A673 (cell line): ENCODE data around the gene POLG2. TPM values are rescaled to one million over a fixed set of nuclear protein-coding genes. Genes with fewer than 3 reads are reported as not detected.
"Not testable (repeated sequence)": the region's sequence is repeated elsewhere in the genome, so short reads cannot be mapped to it uniquely, and the experiment has no call there.

Experiments used
- BruUV-seq: library from RNA; stranded (reverse); fragments of 400-500 nt; replicated peaks from 2 replicates; lab custom pipeline; 2021; lab: Mats Ljungman, UMichigan
- CTCF ChIA-PET: fragments of 300-600 bp; sonication (Branson Sonifier 250); formaldehyde crosslinking; loops from one replicate; lab custom pipeline; 2022; ENCODE audit warnings: antibody characterized with exemption; lab: Charles Lee
- POLR2A ChIA-PET: fragments of 300-600 bp; sonication (Branson Sonifier 250); formaldehyde crosslinking; loops from one replicate; lab custom pipeline; 2022; ENCODE audit warnings: antibody characterized with exemption; ENCODE audit not compliant: low non-redundant PET; lab: Charles Lee
- DNase-seq: peaks from one replicate; pipeline ENCODE4 v3.0.0-alpha.2; 2015; ENCODE audit warnings: low spot score
- H3K27ac ChIP-seq: fragments of 200-600 bp; sonication (generic); 2 replicates; pipeline ENCODE4 v1.5.1; 2016; ENCODE audit warnings: mixed run types, low read depth, mild to moderate bottlenecking, mixed read lengths, antibody characterized with exemption, low read length; ENCODE audit not compliant: poor library complexity, severe bottlenecking
- H3K27me3 ChIP-seq: fragments of 200-600 bp; sonication (generic); replicated peaks from 2 replicates; pipeline ENCODE4 v1.6.1; 2017; ENCODE audit warnings: mixed run types, low read depth, mild to moderate bottlenecking, mixed read lengths, antibody characterized with exemption, low read length; ENCODE audit not compliant: insufficient read depth, poor library complexity
- H3K36me3 ChIP-seq: fragments of 200-600 bp; sonication (generic); 2 replicates; pipeline ENCODE4 v1.6.1; 2016; ENCODE audit warnings: mixed run types, mild to moderate bottlenecking, mixed read lengths, antibody characterized with exemption, low read length; ENCODE audit not compliant: insufficient read depth, poor library complexity, severe bottlenecking
- H3K4me1 ChIP-seq: fragments of 200-600 bp; sonication (generic); 2 replicates; pipeline ENCODE4 v1.6.1; 2017; ENCODE audit warnings: mixed run types, mild to moderate bottlenecking, mixed read lengths, antibody characterized with exemption, low read length; ENCODE audit not compliant: insufficient read depth, poor library complexity, severe bottlenecking
- H3K4me3 ChIP-seq: fragments of 200-600 bp; sonication (generic); 2 replicates; pipeline ENCODE4 v1.5.1; 2016; ENCODE audit warnings: low read depth, mixed run types, mild to moderate bottlenecking, mixed read lengths, low read length; ENCODE audit not compliant: poor library complexity, severe bottlenecking
- H3K9me3 ChIP-seq: fragments of 200-600 bp; sonication (generic); 2 replicates; pipeline ENCODE4 v1.6.1; 2016; ENCODE audit warnings: mixed run types, low read depth, mild to moderate bottlenecking, mixed read lengths, antibody characterized with exemption, low read length; ENCODE audit not compliant: poor library complexity, severe bottlenecking
- CTCF ChIP-seq: fragments of 300-800, 200-600 bp; sonication (generic); conservative IDR thresholded peaks from 2 replicates; pipeline ENCODE4 v1.5.1; 2017; ENCODE audit warnings: low read depth, mild to moderate bottlenecking, antibody characterized with exemption, low read length, moderate library complexity, mixed read lengths
- EZH2 ChIP-seq: fragments of 200-600 bp; sonication (generic); IDR thresholded peaks from 2 replicates; pipeline ENCODE4 v1.6.1; 2017; ENCODE audit warnings: borderline replicate concordance, low read depth, mild to moderate bottlenecking, mixed read lengths, antibody characterized with exemption, low read length; ENCODE audit not compliant: poor library complexity, severe bottlenecking
- intact Hi-C: fragments of 100-400 bp; cut with micrococcal nuclease; formaldehyde crosslinking; loops from one replicate; pipeline ENCODE4 v1.10.0; 2022; ENCODE audit not compliant: unreplicated experiment
- total RNA-seq: library from RNA; stranded (reverse); gene quantifications from 2 replicates; pipeline ENCODE4 v1.2.3, GENCODE V29; 2021

Gene POLG2
- total RNA-seq, 1 experiment from 2014 or later = 25.6 TPM

GRCh38 chr17:64470625-64471024 lies 26.2 kb downstream of the POLG2 start:
- no peaks in the 10 kb centered on the region for H3K9me3 ChIP-seq
- CTCF ChIA-PET = no interaction called here
- no peak overlapping the region for H3K27ac ChIP-seq
- no peaks in the 10 kb centered on the region for H3K27me3 ChIP-seq
- DNase-seq = no peak
- no peaks in the 10 kb centered on the region for H3K4me1 ChIP-seq
- TF ChIP-seq CTCF (no peak), EZH2 (no peak)
- no peaks in the 10 kb centered on the region for H3K36me3 ChIP-seq
- POLR2A ChIA-PET = interaction anchor here (1.0 kb wide), 1 partner anchor 26 kb away, joined by 5 read pairs; the partner anchor contains the start of gene POLG2
- H3K4me3 ChIP-seq = no peak overlapping the region
- no TSS peak for BruUV-seq
- intact Hi-C loops = no loop called here

DNA sequence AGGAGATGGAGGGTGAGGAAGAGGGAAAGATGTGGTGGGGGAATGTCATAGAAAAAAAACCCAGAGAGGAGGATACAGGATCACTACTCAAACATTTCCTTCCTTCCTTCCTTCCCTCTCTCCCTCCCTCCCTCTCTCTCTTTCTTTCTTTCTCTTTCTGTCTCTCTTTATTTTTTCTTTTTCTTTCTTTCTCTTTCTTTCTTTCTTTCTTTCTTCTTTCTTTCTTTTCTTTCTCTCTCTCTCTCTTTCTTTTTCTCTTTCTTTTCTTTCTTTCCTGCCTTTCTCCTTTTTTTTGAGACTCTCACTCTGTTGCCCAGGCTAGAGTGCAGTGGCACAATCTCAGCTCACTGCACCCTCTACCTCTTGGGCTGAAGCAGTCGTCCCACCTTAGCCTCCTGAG lies 30.0 kb downstream of the POLG2 start:
- H3K4me1 ChIP-seq, H3K27ac ChIP-seq, BruUV-seq, H3K9me3 ChIP-seq, DNase-seq, POLR2A ChIA-PET, H3K36me3 ChIP-seq, H3K27me3 ChIP-seq, intact Hi-C loops, CTCF ChIA-PET, H3K4me3 ChIP-seq: not testable (repeated sequence)

DNA sequence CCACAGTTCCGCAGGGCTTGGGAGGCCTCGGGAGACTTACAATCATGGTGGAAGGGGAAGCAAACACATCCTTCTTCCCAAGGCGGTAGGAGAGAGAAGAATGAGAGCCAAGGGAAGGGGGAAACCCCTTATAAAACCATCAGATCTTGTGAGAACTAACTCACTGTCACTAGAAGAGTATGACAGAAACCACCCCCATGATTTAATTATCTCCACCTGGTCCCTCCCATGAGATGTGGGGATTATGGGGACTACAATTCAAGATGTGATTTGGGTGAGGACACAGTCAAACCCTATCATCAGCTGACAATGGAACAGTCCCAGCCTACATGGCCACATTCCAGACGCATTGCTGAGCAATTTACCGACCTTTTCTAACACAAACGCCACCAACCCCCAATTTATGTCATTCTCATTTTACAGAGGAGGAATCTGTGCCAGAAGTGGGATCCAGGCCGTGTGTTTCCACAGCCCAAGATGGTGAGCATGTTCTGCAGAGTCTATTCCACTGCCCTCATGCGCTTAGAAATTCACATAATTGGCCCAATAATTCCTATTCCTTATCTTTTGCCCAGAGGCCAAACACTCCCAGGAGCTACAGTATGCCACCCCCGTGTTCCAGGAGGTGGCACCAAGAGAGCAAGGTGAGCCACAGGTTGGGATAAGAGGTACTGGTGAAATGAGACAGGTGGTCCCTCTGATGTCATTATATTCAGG lies 30.7 kb downstream of the POLG2 start:
- DNase-seq = peak; percentile 32
- Histone ChIP-seq H3K36me3 (no peaks in the 10 kb centered on the region), H3K4me1 (no peaks in the 10 kb centered on the region), H3K27ac (no peak overlapping the region), H3K27me3 (no peaks in the 10 kb centered on the region), H3K4me3 (no peak overlapping the region), H3K9me3 (no peaks in the 10 kb centered on the region)
- no TSS peak for BruUV-seq
- ChIA-PET CTCF (no interaction called here), POLR2A (no interaction called here)
- intact Hi-C loops = no loop called here
- TF ChIP-seq EZH2 (no peak), CTCF (no peak)

GRCh38 chr17:64461788-64462187 lies 35.1 kb downstream of the POLG2 start:
- POLR2A ChIA-PET = no interaction called here
- Histone ChIP-seq H3K4me3 (no peak overlapping the region), H3K27me3 (no peaks in the 10 kb centered on the region), H3K27ac (no peak overlapping the region), H3K9me3 (no peaks in the 10 kb centered on the region), H3K36me3 (no peaks in the 10 kb centered on the region), H3K4me1 (no peaks in the 10 kb centered on the region)
- TF ChIP-seq EZH2 (no peak), CTCF (no peak)
- BruUV-seq = no TSS peak
- no peak for DNase-seq
- CTCF ChIA-PET = no interaction called here
- intact Hi-C loops = no loop called here
